GM23338 (cell line): ENCODE data around the gene MED16. TPM values are rescaled to one million over a fixed set of nuclear protein-coding genes. Genes with fewer than 3 reads are reported as not detected.

Experiments
- ATAC-seq: fragments of 200-7000 bp; cut with Tn5 transposase; 3 replicates; pipeline ENCODE4 v1.9.1; 2020
- DNase-seq: peaks from one replicate; pipeline ENCODE4 v3.0.0-alpha.2; 2015; ENCODE audit warnings: low spot score
- H2AFZ ChIP-seq: fragments of 200-600 bp; sonication (generic); 2 replicates; pipeline ENCODE4 v1.8.0; 2016; ENCODE audit warnings: antibody characterized with exemption, mild to moderate bottlenecking, moderate library complexity
- H3F3A ChIP-seq: fragments of 200-600 bp; sonication (generic); replicated peaks from 2 replicates; pipeline ENCODE4 v1.8.0; 2017; ENCODE audit warnings: antibody characterized with exemption, mixed run types, low read depth
- H3K27ac ChIP-seq: fragments of 200-600 bp; sonication (generic); 2 replicates; pipeline ENCODE4 v1.6.1; 2016; ENCODE audit warnings: low read depth
- H3K27me3 ChIP-seq: fragments of 200-600 bp; sonication (generic); 2 replicates; pipeline ENCODE4 v1.8.0; 2016; ENCODE audit warnings: mild to moderate bottlenecking, mixed run types, moderate library complexity; ENCODE audit not compliant: insufficient read depth
- H3K36me3 ChIP-seq: fragments of 200-600 bp; sonication (generic); 2 replicates; pipeline ENCODE4 v1.8.0; 2016; ENCODE audit warnings: mild to moderate bottlenecking; ENCODE audit not compliant: insufficient read depth
- H3K4me1 ChIP-seq: fragments of 200-600 bp; sonication (generic); 2 replicates; pipeline ENCODE4 v1.8.0; 2016; ENCODE audit warnings: mild to moderate bottlenecking, moderate library complexity; ENCODE audit not compliant: insufficient read depth
- H3K4me2 ChIP-seq: fragments of 200-600 bp; sonication (generic); 2 replicates; pipeline ENCODE4 v1.7.1; 2017; ENCODE audit warnings: mixed run types
- H3K4me3 ChIP-seq: fragments of 200-600 bp; sonication (generic); 2 replicates; pipeline ENCODE4 v1.6.1; 2016; ENCODE audit warnings: mixed run types
- H3K79me2 ChIP-seq: fragments of 200-600 bp; sonication (generic); replicated peaks from 2 replicates; pipeline ENCODE4 v1.8.0; 2017; ENCODE audit warnings: mild to moderate bottlenecking; ENCODE audit not compliant: insufficient read depth
- H3K9me2 ChIP-seq: fragments of 200-600 bp; sonication (generic); 2 replicates; pipeline ENCODE4 v1.8.0; 2017; ENCODE audit not compliant: insufficient read depth
- H4K20me1 ChIP-seq: fragments of 200-600 bp; sonication (generic); replicated peaks from 2 replicates; pipeline ENCODE4 v1.8.0; 2017; ENCODE audit warnings: mild to moderate bottlenecking; ENCODE audit not compliant: insufficient read depth
- H3K27ac Mint-ChIP-seq: 2 replicates; pipeline ENCODE4 v1.8.0; 2020; ENCODE audit warnings: inconsistent platforms, mild to moderate bottlenecking, moderate library complexity, mixed read lengths
- H3K27me3 Mint-ChIP-seq: 3 replicates; pipeline ENCODE4 v1.8.0; 2022; ENCODE audit warnings: low read depth, mild to moderate bottlenecking, moderate library complexity, mixed read lengths, inconsistent platforms; ENCODE audit not compliant: insufficient read depth, poor library complexity
- H3K36me3 Mint-ChIP-seq: 3 replicates; pipeline ENCODE4 v1.8.0; 2021; ENCODE audit warnings: low read depth, mild to moderate bottlenecking, inconsistent platforms, moderate library complexity, mixed read lengths
- H3K4me1 Mint-ChIP-seq: 3 replicates; pipeline ENCODE4 v1.8.0; 2020; ENCODE audit warnings: mild to moderate bottlenecking, inconsistent platforms, mixed read lengths
- H3K4me3 Mint-ChIP-seq: 3 replicates; pipeline ENCODE4 v1.8.0; 2021; ENCODE audit warnings: moderate library complexity, mild to moderate bottlenecking, inconsistent platforms, mixed read lengths
- H3K9me3 Mint-ChIP-seq: 3 replicates; pipeline ENCODE4 v1.8.0; 2020; ENCODE audit warnings: moderate library complexity, mild to moderate bottlenecking, inconsistent platforms, mixed read lengths
- CREB1 ChIP-seq: fragments of 250-450 bp; sonication (Bioruptor Pico); IDR thresholded peaks from 2 replicates; pipeline ENCODE4 v1.5.0; 2020; ENCODE audit warnings: low read depth, mild to moderate bottlenecking, moderate library complexity
- EZH2 ChIP-seq: fragments of 200-600 bp; sonication (generic); IDR thresholded peaks from one replicate; pipeline ENCODE4 v1.8.0; 2017; ENCODE audit warnings: antibody characterized with exemption, mild to moderate bottlenecking, low read depth; ENCODE audit not compliant: unreplicated experiment
- EZH2phosphoT487 ChIP-seq: fragments of 200-600 bp; sonication (generic); IDR thresholded peaks from one replicate; pipeline ENCODE4 v1.8.1; 2018; ENCODE audit warnings: antibody characterized with exemption; ENCODE audit not compliant: unreplicated experiment
- JUNB ChIP-seq: IDR thresholded peaks from one replicate; pipeline ENCODE4 v1.6.1; 2016; ENCODE audit warnings: antibody characterized with exemption; ENCODE audit not compliant: unreplicated experiment
- NANOG ChIP-seq: IDR thresholded peaks from 2 replicates; pipeline ENCODE4 v1.6.1; 2016; ENCODE audit warnings: antibody characterized with exemption, borderline replicate concordance
- STAT1 ChIP-seq: IDR thresholded peaks from one replicate; pipeline ENCODE4 v1.6.1; 2016; ENCODE audit warnings: antibody characterized with exemption; ENCODE audit not compliant: unreplicated experiment
- ZNF114 ChIP-seq: fragments of 250-450 bp; sonication (Bioruptor Pico); IDR thresholded peaks from 2 replicates; pipeline ENCODE4 v1.5.0; 2020; ENCODE audit warnings: mild to moderate bottlenecking, moderate library complexity
- polyA plus RNA-seq: library from polyadenylated mRNA; unstranded; fragments of >200 nt; fragmentation: Nextera tagmentation; extraction: Ambion mirVana; gene quantifications from 2 replicates; pipeline ENCODE4 v1.2.1, GENCODE V29; 2016
- total RNA-seq: library from RNA; depleted of rRNA; stranded (reverse); fragments of >200 nt; shearing (Covaris generic); gene quantifications from 2 replicates; pipeline ENCODE4 v1.2.3, GENCODE V29; 2014
- TF ChIP-seq, protein P1 (sequence below): fragments of 250-450 bp; sonication (Bioruptor Pico); IDR thresholded peaks from 2 replicates; pipeline ENCODE4 v1.5.0; 2020; ENCODE audit warnings: mild to moderate bottlenecking, moderate library complexity

Gene MED16
- total and polyA plus RNA-seq, 2 experiments from 2014 or later = 52.7 to 73.6 TPM

DNA sequence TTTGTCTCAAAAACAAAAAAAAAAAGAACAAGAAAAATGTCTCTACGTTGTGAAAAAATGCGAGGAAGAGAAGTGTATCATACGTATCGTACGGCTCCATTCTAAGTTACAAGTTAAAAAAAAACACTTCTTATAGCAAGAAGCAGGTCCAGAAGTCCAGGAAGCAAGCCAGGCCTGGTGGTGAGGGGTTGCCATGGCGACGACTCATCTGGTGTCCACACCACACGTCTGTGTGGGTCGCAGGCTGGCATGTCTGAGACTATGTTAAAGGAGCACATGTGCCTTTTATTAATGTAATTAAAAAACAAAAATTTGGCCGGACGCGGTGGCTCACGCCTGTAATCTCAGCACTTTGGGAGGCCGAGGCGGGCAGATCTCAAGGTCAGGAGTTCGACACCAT is 5.9 kb downstream of the MED16 start (continued):
- no peak for TF ChIP-seq CREB1 (CRISPR knock-in tag)
- no peak for TF ChIP-seq STAT1
- TF ChIP-seq ZNF114 (CRISPR knock-in tag) = no peak
- TF ChIP-seq EZH2phosphoT487 = no peak
- no peak for TF ChIP-seq NANOG
- TF ChIP-seq, protein P1, sequence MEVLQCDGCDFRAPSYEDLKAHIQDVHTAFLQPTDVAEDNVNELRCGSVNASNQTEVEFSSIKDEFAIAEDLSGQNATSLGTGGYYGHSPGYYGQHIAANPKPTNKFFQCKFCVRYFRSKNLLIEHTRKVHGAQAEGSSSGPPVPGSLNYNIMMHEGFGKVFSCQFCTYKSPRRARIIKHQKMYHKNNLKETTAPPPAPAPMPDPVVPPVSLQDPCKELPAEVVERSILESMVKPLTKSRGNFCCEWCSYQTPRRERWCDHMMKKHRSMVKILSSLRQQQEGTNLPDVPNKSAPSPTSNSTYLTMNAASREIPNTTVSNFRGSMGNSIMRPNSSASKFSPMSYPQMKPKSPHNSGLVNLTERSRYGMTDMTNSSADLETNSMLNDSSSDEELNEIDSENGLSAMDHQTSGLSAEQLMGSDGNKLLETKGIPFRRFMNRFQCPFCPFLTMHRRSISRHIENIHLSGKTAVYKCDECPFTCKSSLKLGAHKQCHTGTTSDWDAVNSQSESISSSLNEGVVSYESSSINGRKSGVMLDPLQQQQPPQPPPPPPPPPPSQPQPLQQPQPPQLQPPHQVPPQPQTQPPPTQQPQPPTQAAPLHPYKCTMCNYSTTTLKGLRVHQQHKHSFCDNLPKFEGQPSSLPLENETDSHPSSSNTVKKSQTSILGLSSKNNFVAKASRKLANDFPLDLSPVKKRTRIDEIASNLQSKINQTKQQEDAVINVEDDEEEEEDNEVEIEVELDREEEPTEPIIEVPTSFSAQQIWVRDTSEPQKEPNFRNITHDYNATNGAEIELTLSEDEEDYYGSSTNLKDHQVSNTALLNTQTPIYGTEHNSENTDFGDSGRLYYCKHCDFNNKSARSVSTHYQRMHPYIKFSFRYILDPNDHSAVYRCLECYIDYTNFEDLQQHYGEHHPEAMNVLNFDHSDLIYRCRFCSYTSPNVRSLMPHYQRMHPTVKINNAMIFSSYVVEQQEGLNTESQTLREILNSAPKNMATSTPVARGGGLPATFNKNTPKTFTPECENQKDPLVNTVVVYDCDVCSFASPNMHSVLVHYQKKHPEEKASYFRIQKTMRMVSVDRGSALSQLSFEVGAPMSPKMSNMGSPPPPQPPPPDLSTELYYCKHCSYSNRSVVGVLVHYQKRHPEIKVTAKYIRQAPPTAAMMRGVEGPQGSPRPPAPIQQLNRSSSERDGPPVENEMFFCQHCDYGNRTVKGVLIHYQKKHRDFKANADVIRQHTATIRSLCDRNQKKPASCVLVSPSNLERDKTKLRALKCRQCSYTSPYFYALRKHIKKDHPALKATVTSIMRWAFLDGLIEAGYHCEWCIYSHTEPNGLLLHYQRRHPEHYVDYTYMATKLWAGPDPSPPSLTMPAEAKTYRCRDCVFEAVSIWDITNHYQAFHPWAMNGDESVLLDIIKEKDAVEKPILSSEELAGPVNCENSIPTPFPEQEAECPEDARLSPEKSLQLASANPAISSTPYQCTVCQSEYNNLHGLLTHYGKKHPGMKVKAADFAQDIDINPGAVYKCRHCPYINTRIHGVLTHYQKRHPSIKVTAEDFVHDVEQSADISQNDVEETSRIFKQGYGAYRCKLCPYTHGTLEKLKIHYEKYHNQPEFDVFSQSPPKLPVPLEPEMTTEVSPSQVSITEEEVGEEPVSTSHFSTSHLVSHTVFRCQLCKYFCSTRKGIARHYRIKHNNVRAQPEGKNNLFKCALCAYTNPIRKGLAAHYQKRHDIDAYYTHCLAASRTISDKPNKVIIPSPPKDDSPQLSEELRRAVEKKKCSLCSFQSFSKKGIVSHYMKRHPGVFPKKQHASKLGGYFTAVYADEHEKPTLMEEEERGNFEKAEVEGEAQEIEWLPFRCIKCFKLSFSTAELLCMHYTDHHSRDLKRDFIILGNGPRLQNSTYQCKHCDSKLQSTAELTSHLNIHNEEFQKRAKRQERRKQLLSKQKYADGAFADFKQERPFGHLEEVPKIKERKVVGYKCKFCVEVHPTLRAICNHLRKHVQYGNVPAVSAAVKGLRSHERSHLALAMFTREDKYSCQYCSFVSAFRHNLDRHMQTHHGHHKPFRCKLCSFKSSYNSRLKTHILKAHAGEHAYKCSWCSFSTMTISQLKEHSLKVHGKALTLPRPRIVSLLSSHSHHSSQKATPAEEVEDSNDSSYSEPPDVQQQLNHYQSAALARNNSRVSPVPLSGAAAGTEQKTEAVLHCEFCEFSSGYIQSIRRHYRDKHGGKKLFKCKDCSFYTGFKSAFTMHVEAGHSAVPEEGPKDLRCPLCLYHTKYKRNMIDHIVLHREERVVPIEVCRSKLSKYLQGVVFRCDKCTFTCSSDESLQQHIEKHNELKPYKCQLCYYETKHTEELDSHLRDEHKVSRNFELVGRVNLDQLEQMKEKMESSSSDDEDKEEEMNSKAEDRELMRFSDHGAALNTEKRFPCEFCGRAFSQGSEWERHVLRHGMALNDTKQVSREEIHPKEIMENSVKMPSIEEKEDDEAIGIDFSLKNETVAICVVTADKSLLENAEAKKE (CRISPR knock-in tag) = no peak

DNA sequence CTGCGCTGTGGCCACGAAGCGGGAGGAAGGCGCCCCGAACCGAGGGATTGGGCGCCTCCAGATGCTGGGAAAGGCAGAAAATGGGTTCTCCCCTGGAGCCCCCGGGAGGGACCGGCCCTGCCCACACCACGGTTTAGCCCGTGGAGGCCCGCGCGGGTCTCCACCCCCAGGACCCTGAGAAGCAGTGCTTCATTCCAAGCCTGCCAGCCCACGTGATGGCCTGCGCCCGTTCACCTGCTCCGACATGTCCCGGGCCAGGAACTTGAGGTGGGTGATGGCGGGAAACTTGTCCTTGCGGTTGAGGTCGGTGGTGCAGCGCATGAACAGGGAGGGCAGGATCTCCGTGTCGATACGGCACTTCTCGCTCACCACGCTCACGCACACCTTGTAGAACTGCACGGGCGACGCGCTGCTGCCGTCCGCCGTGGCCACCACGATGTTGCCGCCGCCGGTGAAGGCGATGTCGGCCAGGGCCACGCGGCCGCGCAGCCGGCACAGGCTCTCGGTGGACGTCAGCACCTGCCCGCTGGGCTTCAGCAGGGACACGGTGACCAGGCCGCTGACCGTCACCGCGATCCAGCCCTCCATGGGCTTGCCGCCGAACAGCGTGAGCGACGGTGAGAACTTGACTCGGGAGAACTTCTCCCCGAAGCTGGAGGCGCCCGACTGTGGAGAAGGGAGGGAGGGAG is 7.3 kb downstream of the MED16 start:
- no peak for ATAC-seq
- Histone ChIP-seq H3K27me3 (no peaks in the 10 kb centered on the region), H3K4me2 (no peak overlapping the region), H3K4me3 (no peak overlapping the region), H3K79me2 (no peaks in the 10 kb centered on the region), H3K36me3 (no peaks in the 10 kb centered on the region), H3F3A (no peaks in the 10 kb centered on the region; the same call in 1 of the 2 replicates), H3K4me1 (no peaks in the 10 kb centered on the region), H4K20me1 (peaks cover 4% of the 10 kb centered on the region; the same call in 1 of the 2 replicates), H2AFZ (no peak overlapping the region), H3K27ac (no peak overlapping the region), H3K9me2 (no peaks in the 10 kb centered on the region)
- H3K36me3 Mint-ChIP-seq = peaks cover 32% of the 10 kb centered on the region; the same call in 2 of the 3 replicates
- peaks cover 6% of the 10 kb centered on the region for H3K27me3 Mint-ChIP-seq
- no peak overlapping the region for H3K27ac Mint-ChIP-seq
- DNase-seq = no peak
- H3K4me3 Mint-ChIP-seq = no peak overlapping the region
- H3K4me1 Mint-ChIP-seq = no peaks in the 10 kb centered on the region
- no peaks in the 10 kb centered on the region; the same call in 2 of the 3 replicates for H3K9me3 Mint-ChIP-seq
- TF ChIP-seq NANOG (no peak), EZH2 (no peak), JUNB (no peak), STAT1 (no peak)
- TF ChIP-seq, protein P1 (CRISPR knock-in tag) = no peak
